GM19238 (cell line): ENCODE data around the gene FAAP20.

ENCODE experiments used
- DNase-seq: peaks from one replicate; pipeline ENCODE4 v3.0.0; 2011; ENCODE audit warnings: low spot score; ENCODE audit not compliant: insufficient read length

The FAAP20 gene

GRCh38 chr1:2194319-2194897 is at the start of gene FAAP20:
Gene FAAP20, minus strand, starts transcription at chr1:2194772. Its CDS starts 23 bp downstream, at chr1:2194749.
- peak; percentile 88 for DNase-seq

- DNase-seq = no peak
Measured at GRCh38 chr1:2242814-2243725, 48.5 kb upstream of the FAAP20 start.

DNA sequence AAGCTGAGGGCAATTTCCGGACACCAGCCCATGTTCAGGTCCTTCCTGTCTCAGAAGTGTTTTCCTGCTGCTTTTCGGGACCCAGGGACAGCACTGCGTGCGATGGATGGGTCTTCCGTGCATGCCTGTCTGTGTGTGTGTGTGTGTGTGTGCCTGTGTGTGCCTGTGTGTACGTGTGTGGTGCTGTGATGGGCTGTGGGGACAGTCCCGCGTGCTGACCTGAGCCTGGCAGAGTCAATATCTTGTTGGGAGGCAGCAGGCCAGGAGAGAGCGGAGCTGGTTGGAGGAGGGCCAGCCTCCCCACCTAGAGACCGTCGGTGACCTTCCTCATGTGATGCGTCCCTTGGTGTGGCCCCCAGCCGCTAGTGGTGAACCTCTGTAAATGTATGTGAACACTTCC is 47.2 kb upstream of the FAAP20 start:
- no peak for DNase-seq

DNA sequence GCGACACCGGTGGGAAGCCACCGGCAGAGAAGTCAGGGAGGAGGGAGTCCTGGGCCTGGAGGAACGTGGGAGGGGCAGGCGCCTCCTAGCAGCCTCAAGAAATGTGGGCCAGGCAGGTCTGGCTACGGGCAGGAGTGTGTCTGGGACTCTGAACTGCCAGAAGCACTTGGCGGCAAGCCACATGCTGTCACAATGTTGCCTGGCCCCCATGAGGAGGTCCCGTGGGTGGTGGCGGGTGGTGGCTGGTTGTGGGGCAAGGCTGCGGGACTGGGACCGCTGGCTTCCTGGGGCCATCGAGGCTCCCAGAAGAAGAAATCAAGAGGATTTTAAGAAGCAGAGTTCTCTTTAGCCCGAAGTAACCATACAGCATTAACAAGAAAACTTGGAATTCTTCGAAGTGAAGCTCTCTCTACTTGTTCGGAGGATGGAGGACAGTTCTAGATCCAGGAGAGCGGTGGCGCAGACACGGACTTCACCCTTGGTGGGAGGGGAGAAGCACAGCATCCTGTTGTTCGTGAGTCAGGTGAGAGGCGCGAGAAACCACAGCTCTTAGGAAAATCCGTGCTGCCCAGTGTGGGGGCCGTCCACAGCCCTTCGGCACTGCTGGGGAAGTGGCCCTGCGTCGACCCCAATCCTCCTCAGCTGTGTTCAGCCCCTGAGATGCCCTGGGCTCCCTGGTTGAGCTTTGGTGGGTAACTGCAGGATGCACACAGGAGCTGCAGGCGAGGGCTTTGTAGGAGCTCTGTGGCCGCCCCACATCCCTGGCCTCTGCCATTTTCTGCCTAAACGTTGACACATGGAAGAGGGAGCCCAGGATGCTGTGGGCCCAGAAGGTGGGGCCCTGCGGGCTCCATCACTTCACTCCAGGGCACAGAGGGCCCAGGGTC is 45.9 kb upstream of the FAAP20 start:
- no peak for DNase-seq

DNA sequence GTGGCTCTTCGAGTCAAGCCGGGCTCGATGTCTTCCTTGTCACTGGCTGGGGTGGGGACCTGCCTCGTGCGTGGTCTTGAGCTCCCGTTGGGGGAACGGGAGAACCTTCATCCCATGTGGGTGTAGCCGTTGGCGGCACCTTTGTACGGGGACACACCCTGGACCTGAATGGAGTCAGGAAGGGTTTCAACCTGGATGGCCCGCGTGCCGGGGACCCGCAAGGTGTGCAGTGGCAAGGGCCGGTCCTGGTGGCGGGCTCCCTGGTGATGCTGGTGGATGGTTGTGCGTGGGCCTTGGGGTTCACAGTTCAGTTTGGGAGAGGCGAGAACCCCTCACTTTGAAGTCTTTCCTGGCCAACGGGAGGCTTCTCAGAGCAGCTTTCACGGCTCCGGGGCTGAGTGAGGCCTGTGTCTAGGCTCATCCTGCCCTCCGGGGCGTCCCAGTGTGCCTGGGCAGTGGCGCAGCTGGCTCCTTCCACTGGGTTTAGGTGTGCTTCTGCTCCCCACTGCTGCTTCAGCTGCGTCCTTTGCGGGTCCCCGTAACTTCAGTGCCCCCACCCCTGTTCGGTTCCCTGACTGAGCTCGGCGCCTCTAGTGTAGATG is 44.9 kb upstream of the FAAP20 start:
- no peak for DNase-seq

- DNase-seq = no peak
Measured at GRCh38 chr1:2239013-2239370, 44.4 kb upstream of the FAAP20 start.

GRCh38 chr1:2238361-2239012 is 43.9 kb upstream of the FAAP20 start:
- DNase-seq = no peak

GRCh38 chr1:2237773-2238172 is 43.2 kb upstream of the FAAP20 start:
- no peak for DNase-seq

DNA sequence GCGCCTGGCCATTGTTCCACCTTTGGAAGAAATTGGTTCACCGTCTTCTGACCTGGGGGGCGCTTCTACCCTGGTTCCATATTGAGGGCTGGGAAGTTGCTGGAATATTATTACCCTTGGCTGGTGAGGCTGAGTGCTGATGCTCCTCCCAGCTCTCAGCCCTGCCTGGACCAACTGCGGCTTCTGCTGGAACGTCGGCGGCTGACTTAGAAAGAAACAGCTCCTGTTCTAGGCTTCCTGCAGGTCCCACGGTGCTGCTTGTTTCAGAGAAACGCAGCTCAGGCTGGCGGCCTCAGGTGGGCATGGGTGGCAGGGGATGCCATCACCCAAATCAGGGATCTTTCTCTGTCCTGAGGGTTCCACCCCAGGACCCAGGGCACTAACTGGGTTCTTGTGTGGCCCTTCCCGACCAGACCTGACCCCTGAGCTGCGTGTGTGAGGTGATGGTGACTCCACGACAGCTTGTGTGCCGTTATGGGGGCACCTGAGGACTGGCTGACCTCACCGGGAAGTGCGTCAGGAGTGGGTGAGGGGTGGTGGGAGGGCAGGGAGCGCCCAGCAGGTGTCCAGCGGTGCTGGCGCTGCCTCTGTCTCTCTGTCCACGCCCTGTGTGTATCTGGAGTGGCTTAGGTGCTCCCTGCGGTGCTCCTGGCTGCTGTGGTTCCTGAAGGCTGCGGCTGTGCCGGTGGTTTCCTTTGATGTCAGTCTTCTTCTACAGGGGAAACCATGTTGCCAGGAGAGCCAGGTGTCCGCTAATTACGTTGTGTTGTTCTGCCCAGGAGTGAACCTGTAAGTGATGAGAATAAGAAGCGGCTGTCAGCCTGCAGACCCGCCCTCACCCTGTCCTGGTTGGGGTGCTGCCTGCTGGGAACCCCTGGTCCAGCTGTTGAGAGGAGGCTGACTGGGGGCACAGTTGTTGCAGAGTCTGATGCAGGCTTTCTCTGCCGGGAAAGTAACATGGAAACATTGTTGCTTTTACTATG is 42.4 kb upstream of the FAAP20 start:
- DNase-seq = no peak

- no peak for DNase-seq
Measured at GRCh38 chr1:2235300-2235998, 40.9 kb upstream of the FAAP20 start.

- DNase-seq = no peak
Measured at GRCh38 chr1:2234762-2235113, 40.2 kb upstream of the FAAP20 start.

DNA sequence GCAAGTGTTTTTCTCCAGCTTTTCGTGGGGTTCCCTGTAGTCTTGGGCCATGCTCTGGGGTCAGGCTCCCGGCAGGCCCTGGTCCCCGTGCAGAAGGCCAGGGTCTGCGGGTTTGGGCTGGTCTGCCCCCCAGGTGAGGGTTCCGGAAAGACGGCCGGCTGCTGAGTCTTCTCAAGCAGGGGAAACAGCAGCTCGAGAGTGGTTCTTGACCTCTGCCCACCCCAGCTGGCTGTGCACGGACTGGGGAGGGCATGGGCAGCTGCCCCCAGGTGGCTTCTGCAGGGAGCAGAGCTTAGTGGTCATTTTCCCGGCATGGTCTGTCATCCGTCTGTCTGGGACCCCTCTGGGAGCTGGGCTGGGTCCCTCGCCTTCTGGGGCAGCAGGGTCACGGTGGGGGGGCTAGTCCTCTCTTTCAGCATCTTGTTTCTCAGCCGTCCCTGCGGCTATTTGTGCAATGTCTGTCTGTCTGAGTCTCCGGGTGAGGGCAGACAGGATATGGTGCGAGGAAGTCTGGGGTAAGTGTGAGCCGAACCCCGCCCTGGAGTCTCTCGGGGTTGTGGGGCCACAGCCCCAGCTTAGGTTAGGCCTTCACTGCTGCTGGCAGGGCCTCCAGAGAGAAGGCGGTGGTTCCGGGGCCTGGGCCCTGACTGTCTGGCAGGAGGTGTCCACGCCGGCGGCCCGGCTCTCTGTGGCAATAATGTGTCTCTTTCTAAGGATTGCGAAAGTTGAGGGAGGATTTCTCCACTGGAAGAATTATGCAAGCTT is 39.6 kb upstream of the FAAP20 start:
- DNase-seq = peak; percentile 76

- DNase-seq = no peak
Measured at GRCh38 chr1:2233468-2233867, 38.9 kb upstream of the FAAP20 start.

GRCh38 chr1:2232916-2233438 is 38.4 kb upstream of the FAAP20 start:
- no peak for DNase-seq

- no peak for DNase-seq
Measured at GRCh38 chr1:2232255-2232915, 37.8 kb upstream of the FAAP20 start.

- no peak for DNase-seq
Measured at GRCh38 chr1:2231532-2232254, 37.1 kb upstream of the FAAP20 start.
